Measurements from ENCODE around the gene RAB40C.

Gene RAB40C

DNA sequence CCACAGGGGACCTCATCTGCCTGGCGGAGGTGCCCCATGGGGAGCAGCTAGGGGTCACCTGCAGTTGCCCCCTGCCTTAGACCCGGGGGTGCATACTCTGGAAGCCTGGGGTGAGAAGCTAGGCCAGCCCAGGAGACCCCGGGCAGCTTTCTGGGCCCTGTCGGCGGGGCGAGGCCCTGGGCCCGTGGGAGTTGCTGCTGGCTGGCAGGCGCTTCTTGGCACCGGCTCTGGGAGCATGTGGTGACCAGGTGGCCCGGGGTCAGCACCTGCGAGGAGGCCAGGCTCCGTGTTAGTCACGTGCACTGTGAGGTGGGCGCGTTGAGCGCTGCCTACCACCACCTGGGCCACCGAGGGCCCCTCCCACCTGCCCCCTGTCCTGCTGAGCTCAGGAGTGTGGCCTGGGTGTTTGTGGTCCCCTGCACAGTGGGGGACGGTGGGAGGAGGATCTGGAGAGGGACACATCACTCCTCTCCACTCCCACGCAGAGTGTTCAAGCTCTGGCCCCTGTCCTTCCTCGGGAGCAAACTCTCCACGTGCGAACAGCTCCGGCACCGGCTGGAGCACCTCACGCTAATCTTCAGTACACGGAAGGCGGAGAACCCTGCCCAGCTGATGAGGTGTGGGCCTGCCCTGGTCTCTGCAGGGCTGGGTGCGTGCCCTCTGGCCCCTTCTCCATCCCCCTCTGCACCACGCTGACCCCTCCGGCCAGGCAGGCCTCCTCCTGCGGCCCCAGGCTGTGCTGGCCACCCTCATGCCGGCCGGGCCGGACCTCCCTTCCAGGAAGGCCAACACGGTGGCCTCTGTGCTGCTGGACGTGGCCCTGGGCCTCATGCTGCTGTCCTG is 14.3 kb upstream of the RAB40C start:
- no peak for DNase-seq

DNA sequence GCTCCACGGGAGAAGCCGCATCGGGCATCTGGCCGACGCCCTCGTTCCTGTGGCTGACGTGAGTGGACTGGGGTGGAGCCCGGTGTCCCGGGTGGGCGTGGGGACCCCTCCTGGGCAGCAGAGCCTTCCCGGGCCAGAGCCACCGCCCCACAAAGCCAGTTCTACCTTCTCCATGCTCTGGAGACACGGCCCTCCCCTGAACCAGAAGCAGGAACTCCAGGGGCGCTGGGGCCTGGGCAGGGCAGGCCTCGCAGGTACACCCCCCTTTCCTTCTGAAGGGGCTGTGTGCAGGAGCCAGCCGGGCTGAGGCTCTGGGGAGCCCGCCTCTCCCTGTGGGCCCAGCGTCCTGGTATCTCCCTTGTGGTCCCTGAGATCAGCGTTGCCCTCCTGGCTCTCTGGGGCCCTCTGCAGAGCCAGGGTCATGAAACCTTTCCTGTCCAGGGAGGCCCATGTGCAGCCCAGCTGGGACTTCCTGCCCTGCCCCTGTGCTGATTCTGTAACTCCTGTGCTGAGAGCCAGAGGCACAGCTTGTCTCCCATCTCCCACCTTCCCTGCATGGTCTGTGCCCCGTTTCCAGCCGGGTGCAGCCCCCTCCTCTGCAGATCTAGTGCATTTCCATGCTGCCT is 13.6 kb upstream of the RAB40C start:
- DNase-seq = no peak

DNA sequence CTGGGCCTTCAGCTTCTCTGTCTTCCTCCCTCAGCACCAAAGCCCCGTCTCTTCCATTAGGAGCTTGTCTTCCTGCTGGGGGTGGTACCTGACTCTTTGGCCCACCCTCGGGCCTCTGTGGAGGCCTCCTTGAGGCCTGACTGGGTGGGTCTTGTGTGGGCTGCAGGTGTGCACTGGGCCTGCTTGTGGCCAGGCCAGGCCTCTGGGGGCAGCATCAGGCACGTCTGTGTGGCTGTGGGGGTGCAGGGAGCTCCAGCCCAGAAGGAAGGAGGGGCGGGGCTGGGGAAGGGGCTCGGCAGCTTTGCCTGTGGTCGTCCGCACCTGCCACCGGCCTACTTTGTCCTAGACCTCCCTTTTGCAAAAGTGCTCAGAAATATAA is 13.1 kb upstream of the RAB40C start:
- DNase-seq = no peak

DNA sequence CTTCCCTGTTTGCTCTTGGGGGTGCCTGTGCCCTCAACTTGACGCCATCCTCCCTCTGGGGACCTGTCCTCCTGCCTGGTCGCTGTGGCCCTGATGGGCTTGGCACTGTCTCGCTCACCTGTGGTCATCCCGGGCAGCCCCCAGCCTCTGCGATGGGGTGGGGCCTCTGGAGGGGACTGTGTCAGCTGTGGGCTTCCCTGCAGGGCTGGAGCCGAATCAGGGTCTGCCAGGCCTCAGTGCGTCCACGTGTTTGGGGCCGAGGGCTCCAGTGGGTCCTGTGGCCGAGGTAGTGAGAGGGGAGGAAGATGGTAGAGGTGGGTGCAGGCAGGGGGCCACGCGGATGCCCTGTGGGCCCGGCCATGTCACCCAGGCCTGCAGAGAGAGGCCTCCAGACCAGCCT is 12.1 kb upstream of the RAB40C start:
- DNase-seq = no peak

DNA sequence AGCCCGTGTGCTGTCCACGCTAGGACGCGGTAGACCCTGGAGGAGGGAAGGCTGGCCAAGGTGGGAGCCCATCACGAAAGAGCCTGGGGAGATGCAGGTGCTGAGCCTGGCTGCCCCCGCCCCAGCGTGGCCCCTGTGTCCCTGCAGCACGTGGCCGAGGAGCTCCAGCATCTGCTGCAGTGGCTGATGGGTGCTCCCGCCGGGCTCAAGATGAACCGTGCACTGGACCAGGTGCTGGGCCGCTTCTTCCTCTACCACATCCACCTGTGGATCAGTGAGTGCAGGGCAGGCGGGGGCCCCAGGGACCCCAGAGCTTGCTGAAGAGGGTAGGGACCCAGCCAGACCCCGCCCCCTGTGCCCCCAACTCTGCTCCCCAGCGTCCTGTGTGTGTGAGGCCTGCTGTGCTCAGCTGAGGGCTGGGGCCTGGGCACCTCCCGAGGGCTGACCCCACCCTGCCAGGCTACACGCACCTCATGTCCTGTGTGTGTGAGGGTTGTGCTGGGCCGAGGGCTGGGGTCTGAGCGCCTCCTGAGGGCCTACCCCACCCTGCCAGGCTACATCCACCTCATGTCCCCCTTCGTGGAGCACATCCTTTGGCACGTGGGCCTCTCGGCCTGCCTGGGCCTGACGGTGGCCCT is 11.5 kb upstream of the RAB40C start:
- DNase-seq = no peak

DNA sequence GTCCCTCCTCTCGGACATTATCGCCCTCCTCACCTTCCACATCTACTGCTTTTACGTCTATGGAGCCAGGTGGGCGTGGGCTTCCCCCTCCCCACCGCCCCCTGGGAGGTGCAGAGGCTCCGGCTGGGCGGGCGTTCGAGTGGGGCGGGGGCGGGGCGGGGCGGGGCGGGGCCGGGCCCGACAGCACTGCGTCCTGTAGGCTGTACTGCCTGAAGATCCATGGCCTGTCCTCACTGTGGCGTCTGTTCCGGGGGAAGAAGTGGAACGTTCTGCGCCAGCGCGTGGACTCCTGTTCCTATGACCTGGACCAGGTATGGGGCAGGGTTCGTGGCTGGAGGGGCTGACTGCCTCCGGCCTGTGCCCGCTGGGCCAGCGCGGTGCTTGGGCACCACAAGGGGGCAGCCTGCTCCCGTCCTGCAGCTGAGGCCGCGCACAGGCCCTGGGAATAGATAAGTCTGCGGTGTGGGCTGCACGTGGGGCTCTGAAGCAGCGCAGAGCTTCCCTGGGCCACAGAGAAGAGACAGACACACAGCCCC is 10.9 kb upstream of the RAB40C start:
- peak; percentile 77 for DNase-seq

DNA sequence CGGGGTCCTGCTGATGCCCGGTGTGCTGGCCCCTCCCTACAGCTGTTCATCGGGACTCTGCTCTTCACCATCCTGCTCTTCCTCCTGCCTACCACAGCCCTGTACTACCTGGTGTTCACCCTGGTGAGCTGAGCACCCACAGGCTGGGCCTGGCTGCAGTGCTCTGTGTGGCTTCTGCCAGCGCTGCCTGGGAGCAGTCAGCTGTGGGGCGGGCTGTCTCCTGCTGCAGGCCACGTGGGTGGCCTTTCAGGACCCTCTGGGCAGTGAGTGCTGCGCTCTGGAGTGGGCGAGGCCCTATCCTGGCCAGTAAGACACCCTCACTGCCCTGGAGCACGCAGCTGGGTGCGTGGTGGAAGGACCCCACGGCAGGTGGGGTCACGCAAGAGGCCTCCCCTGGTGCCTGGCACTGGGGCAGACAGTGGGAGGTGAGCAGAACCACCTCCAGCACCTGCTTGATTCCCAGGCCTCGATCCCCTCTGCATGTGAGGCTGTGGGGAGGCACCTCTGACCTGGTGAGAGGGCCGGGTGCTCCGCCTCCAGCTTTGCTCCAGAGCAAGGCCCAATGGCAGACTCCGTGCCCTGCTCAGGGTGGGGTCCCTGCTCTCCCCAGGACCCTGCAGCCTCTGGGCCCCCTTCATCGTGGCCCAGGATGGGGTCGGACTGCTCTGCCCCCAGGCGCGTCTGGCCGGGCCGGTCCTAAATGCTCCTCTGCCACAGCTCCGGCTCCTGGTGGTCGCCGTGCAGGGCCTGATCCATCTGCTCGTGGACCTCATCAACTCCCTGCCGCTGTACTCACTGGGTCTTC is 9.5 kb upstream of the RAB40C start:
- no peak for DNase-seq

DNA sequence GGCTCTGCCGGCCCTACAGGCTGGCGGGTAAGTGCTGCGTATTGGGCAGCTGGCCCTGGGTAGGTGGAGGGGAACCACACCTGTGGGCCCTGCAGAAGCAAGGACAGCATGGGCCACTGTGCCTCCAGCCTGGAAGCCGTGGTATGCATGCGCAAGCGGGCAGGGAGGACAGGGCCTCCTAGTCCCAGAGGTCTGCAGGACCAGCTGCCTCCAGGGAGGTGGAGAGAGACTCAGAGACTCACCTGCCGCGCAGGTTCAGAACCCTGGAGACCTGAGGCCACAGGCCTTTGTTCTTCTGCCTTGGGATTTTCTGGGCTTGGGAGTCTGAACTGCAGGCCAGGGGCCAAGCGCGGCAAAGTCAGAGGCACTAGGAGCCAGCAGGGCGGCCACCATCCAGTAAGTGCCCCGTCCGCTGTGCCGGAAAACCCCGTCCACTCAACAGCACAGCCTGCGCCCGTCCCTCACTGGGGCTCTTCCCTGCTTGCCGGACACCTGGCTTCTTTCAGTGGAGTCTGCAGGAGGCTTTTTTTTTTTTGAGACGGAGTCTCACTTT is 8.8 kb upstream of the RAB40C start:
- no peak for DNase-seq

DNA sequence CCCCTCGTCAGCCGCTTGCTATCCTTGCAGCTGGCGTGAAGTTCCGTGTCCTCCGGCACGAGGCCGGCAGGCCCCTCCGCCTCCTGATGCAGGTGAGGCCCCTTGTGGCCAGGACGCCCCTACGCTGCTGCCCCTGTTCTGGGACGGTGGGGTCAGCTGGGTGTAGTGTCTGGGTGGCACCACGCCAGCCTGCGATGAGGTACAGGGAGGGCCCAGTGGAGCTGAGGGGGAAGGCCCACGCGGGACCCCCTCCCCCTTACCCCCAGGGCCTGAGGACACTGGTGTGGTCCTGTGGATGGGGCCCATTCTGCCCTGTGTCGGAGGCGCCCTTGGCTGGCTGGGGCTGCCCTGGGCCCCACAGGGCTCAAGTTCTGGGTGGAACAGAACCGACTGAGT is 7.7 kb upstream of the RAB40C start:
- no peak for DNase-seq

DNA sequence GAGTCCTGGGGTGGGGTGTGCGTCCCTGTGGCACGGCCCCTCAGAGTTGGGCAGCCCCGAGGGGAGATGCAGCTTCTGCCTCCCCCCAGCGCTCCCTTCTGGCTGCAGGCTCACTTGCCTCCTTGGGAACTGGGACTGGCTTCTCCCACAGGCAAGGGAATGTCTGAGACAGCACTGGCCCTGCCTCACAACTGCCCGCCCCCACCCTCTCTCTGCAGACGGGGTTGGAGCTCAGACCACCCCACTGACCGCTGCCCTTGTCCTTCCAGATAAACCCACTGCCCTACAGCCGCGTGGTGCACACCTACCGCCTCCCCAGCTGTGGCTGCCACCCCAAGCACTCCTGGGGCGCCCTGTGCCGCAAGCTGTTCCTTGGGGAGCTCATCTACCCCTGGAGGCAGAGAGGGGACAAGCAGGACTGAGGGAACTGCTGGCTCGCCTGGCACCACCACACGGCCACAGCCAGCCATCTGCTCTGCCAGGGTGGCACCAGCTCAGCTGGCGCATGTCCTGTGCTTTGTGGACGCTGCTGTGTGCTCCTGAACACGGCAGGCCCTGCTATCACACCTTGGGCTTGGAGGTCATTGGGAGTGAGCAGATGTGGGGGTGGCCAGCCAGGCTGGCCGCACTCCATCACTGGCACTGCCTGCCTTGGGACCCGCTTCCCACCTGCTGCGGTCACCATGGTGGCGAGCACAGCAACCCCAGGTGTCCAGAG is 7.1 kb upstream of the RAB40C start:
- no peak for DNase-seq

DNA sequence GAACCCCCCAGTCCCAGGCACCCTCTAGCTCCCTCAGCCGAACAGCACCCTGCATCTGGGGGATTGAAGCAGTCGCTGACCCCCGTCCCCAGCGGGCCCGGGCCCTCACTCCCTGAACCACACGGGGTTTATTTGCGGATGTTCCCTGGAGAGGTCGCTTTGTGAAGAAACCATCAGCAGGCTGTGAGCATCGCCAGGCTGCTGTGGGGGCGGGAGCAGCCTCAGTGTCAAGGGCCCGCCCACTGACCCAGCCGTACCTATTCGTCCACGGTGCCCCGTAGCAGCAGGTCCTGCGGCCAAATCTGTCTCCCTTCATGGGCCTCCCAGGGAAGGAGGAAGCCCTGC is 6.4 kb upstream of the RAB40C start:
- DNase-seq = no peak

DNA sequence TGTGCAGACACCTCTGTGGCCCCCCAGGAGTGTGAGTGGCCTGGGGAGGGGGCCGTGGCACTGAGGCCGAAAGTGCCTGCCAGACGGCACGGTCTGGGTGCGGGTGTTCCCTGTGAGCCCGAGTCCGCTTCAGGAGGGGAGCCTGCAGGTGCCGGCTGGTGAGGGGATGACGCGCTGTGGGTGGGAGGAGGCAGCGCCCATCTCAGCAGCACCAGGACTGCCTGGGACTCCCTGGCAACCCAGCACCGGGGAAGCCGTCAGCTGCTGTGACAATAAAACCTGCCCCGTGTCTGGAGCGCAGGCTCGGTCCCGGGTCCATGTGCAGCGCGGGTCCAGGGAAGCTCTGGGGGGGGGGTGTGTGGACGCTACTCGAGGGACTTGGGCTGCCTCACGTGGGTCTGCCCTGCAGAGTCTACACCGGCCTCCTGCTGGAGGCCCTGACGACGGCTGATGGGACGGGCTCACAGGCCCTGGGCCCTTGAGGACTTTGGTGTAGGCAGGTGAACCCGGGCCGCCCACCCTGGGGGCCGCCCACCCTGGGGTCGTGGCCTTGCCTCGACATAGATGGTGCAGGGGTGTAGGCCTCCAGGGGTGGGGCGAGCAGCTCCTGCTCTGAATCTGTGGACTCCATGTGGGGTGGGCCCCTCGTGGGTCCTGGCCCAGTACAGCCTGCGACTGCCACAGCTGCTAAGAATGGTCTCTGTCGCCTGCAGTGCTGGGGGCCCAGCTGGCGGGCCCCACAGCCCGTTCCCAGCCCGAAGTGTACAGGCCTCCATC is 5.9 kb upstream of the RAB40C start:
- no peak for DNase-seq

DNA sequence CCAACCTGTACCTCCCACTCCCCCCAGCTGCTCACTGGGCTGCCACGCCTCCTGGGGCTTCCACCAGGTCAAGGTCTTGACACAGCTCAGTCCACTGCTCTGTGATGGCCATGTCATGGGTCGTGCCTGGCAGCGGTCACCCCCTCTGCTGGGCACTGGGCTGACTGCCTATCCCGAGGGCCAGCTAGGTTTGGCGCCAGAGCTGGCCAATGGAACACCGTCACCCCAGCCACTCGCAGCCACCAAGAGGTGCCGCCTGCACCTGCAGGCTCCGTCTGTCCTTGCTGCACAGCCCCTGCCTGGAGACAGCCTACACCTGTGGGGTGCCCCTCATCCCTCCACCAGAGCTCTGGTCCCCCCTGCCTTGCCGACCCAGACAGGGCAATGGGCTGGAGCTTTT is 4.5 kb upstream of the RAB40C start:
- no peak for DNase-seq

DNA sequence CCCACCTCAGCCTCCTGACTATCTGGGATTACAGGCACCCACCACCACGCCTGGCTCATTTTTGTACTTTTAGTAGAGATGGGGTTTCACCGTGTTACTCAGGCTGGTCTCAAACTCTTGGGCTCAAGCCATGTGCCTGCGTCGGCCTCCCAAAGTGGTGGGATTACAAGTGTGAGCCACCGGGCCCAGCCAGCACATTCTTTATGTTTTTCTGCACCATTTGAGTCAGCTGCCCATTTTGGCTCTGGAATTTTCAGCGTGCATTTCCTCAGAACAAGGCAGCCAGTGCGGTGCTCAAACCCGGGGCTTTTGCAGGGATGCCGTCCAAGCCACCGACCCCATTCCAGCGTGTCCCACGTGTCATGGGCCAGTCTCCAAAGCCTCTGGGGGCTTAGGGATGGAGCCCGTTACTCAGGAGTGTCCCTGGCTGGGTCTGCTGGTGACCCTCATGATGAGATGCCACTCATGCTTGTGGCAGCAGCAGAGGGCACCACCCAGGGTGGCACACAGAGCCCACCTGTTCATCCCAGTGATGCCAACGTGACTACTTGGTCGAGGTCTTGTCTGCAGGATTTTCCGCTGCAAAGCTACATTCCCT is 3.7 kb upstream of the RAB40C start:
- DNase-seq = no peak

DNA sequence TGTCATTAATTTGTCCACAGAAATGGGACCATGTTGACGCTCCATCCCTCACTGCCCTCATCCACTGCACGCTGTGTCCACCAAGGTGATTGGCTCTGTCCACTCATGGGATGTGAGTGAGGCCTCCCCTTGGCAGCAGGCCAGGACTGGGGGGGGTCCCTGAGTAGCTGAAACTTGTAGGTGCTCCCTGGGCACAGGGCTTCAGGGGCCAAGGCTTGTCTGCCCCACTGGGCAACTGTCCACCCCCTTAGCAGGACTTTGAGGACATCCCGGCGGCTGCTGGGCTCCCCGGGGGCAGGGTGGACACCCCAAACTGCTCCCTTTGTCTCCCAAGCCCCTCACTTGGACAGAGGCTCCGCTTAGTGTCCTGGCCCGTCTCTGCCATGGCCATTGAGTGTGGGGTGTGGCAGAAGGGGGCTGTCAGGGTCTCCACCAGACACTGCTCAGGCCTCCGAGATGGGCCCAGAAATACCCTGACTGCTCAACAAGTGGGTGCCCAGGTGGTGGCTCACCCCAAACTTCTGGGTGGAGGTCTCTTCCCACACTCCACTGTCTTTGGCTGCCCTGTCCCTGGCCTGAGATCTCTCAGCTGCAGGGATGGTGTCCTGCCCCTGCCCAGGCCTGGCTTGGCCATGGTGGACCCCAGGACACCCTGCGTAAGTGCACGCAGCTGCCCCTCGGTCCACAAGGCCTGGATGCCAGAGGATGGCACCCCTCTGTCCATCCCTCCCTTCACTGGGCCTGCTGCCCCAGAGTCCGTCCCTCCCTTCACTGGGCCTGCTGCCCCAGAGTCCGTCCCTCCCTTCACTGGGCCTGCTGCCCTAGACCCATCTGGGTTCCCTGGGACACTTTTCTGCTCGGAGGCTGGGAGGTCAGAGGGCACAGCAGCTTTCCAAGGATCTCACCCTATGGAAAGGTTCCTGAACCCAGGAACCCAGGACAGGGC is 2.9 kb upstream of the RAB40C start:
- DNase-seq = no peak

DNA sequence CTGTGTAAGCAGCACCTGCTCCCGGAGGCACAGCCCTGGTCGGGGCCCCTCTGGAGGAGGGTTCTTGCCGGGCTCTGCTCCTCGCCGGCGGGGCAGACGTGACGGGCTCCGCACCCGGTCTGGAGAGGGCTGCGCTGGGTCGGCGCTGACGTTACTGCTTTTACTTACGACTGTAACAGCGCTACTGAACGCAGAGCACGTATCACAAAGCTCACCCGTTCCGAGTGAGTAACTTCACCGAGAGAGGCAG is 1.3 kb upstream of the RAB40C start:
- DNase-seq = peak; percentile 69

DNA sequence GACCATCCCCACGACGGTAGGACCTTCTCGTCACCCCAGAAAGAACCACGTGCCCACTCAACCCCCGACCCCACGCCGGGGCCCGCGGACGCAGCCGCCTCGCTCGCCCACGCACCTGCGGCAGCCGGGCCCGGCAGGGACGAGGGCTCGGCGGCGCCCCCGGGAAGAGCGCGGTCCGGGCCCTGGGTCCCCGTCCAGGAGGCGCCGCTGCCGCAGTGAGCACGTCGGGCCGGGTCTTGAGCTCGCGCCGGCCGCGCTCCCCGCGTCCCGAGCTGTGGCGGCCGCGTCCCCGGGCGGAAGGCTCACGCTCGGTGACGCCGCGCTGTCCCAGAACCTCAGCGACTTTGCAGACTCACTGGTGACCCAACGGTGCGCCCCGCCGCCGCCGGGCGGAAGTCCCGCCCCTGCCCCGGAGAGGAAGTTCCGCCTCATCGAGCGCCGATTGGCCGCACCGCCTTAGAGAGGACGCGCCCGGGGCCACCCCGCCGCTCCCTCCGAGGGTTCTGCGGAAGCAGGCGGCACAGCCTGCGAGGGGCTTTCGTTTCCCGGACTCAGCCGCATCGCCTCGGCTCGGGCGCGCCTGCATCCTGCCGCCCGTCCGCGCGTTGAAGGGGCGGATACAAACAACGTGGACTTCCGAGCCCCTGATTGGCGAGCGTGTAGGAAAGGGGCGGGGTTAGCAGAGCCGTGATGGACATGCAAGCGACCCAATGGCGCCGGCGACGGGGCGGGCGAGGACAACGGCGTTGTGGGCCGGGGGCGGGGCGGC is 793 bp upstream of the RAB40C start:
- DNase-seq = peak; percentile 94

DNA sequence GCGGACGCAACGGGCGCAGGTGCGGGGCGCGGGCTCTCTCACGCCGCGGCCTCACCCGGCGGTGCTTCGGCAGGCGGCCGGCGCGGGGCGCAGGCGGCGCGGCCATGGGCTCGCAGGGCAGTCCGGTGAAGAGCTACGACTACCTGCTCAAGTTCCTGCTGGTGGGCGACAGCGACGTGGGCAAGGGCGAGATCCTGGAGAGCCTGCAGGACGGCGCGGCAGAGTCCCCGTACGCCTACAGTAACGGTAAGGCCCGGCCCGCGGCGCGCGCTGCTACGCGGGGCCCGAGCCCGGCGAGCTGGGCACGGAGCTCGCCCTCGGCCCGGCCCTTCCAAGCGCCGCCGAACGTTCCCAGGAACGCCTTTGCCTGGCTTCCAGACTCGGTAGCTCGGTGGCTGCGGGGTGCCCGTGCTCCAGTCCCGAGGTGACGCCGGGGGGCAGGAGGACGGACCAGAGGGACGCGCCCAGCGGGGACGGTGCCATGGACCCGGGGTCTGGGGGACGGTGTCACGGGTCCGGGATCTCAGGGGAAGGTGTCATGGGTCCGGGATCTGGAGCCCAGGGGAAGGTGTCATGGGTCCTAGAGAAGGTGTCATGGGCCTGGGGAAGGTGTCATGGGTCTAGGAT is 435 bp downstream of the RAB40C start:
- DNase-seq = no peak

DNA sequence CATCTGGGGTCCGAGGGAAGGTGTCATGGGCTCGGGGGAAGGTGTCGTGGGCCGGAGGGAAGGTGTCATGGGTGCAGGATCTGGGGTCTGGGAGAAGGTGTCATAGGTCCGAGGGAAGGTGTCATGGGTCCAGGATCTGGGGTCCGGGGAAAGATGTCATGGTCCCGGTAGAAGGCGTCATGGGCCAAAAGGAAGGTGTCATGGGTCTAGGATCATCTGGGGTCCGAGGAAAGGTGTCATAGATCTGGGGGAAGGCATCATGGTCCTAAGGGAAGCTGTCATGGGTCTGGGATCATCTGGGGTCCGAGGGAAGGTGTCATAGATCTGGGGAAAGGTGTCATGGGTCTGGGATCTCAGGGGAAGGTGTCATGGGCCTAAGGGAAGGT is 942 bp downstream of the RAB40C start:
- no peak for DNase-seq

Measured in inflammatory macrophage treated with lipopolysaccharide for 4 hours (primary cell).